K562 (cell line): ENCODE results near the gene B3GNT4. TPM values are rescaled to one million over a fixed set of nuclear protein-coding genes. Genes with fewer than 3 reads are reported as not detected.
A peak's percentile ranks its signal among the peaks of the same experiment; 100 is the strongest.

ENCODE experiments used
- ATAC-seq: fragments of 200-7000 bp; cut with Tn5 transposase; 3 replicates; pipeline ENCODE4 v1.9.1; 2020; ENCODE audit warnings: moderate library complexity
- BruUV-seq: library from RNA; stranded (reverse); fragments of 400-500 nt; replicated peaks from 2 replicates; lab custom pipeline; 2021; lab: Mats Ljungman, UMichigan
- CTCF ChIA-PET: fragments of 300-600 bp; formaldehyde crosslinking; extraction: SDS; loops from one replicate; lab custom pipeline; 2021; ENCODE audit warnings: low intra/inter-chr PET ratio; lab: Yijun Ruan, JAX
- POLR2A ChIA-PET: fragments of 300-600, 350-650 bp; sonication (Branson Sonifier 250); formaldehyde crosslinking; extraction: SDS; loops from one replicate; lab custom pipeline; 2021; ENCODE audit warnings: antibody characterized with exemption, inconsistent platforms; lab: Yijun Ruan, JAX
- DNase-seq, 4 experiments: peaks; one replicate each; pipeline versions ENCODE4 v3.0.0 to v3.0.0-alpha.2; 2011 to 2018; ENCODE audit warnings: low spot score in 3 of 4, mixed read lengths in 3 of 4; ENCODE audit errors: extremely low read depth in 1 of 4
- FAIRE-seq: peaks from 2 replicates; lab custom pipeline; 2011; peaks lifted over from hg19 to GRCh38; lab: Jason Lieb, UNC
- H2AFZ ChIP-seq: 2 replicates; pipeline ENCODE4 v1.6.0; 2011; ENCODE audit warnings: low read depth, low read length, control low read depth, inconsistent platforms
- H3K27ac ChIP-seq: fragments of 200-600 bp; 3 replicates; pipeline ENCODE4 v1.8.0; 2011; ENCODE audit warnings: low read depth, mild to moderate bottlenecking, control low read depth, inconsistent platforms, low read length, moderate library complexity, mixed read lengths; ENCODE audit errors: extremely low read depth
- H3K27me3 ChIP-seq, 2 experiments: fragments of 300-600 bp in 1 of 2; 2 replicates in 1 of 2; 3 replicates in 1 of 2; pipeline versions ENCODE4 v1.6.0 to v1.8.0; 2011; ENCODE audit warnings: inconsistent platforms in 2 of 2, low read length in 2 of 2, mild to moderate bottlenecking in 1 of 2, mixed read lengths in 1 of 2, moderate library complexity in 1 of 2; ENCODE audit not compliant: control insufficient read depth in 2 of 2, insufficient read depth in 2 of 2
- H3K36me3 ChIP-seq: fragments of 300-600 bp; 3 replicates; pipeline ENCODE4 v1.8.0; 2011; ENCODE audit warnings: mild to moderate bottlenecking, low read length, inconsistent platforms; ENCODE audit not compliant: control insufficient read depth, insufficient read depth
- H3K4me1 ChIP-seq, 2 experiments: fragments of 200-600 bp in 1 of 2; replicated peaks in 1 of 2; 2 replicates in 1 of 2; 3 replicates in 1 of 2; pipeline versions ENCODE4 v1.5.1 to v1.8.0; 2011; ENCODE audit warnings: inconsistent platforms in 2 of 2, low read length in 2 of 2, mild to moderate bottlenecking in 1 of 2, mixed read lengths in 1 of 2, moderate library complexity in 1 of 2; ENCODE audit not compliant: control insufficient read depth in 2 of 2, insufficient read depth in 2 of 2
- H3K4me2 ChIP-seq: 2 replicates; pipeline ENCODE4 v1.6.1; 2011; ENCODE audit warnings: low read length, control low read depth, inconsistent platforms, mixed read lengths; ENCODE audit not compliant: insufficient read depth
- H3K4me3 ChIP-seq: fragments of 200-600 bp; sonication (generic), shearing (Covaris generic); 2 replicates; pipeline ENCODE4 v1.5.1; 2016; ENCODE audit warnings: control low read depth, inconsistent platforms
- H3K79me2 ChIP-seq: fragments of 200-600 bp; 3 replicates; pipeline ENCODE4 v1.8.0; 2011; ENCODE audit warnings: low read length, inconsistent platforms; ENCODE audit not compliant: control insufficient read depth, insufficient read depth
- H3K9ac ChIP-seq, 2 experiments: 2 replicates each; pipeline versions ENCODE4 v1.6.0 to v1.6.1; 2011; ENCODE audit warnings: low read depth in 2 of 2, low read length in 2 of 2, control low read depth in 1 of 2, inconsistent platforms in 1 of 2, mild to moderate bottlenecking in 1 of 2, mixed read lengths in 1 of 2; ENCODE audit not compliant: insufficient read depth in 1 of 2
- H3K9me1 ChIP-seq: one replicate; pipeline ENCODE4 v1.6.0; 2011; ENCODE audit warnings: inconsistent platforms, mild to moderate bottlenecking, low read length, moderate library complexity; ENCODE audit not compliant: control insufficient read depth, insufficient read depth
- H3K9me3 ChIP-seq: replicated peaks from 2 replicates; pipeline ENCODE4 v1.5.1; 2011; ENCODE audit warnings: low read depth, low read length, inconsistent platforms; ENCODE audit not compliant: control insufficient read depth, insufficient read depth
- H4K20me1 ChIP-seq: replicated peaks from 2 replicates; pipeline ENCODE4 v1.6.1; 2011; ENCODE audit warnings: low read length, inconsistent platforms, mixed read lengths; ENCODE audit not compliant: control insufficient read depth, insufficient read depth
- BRD4 ChIP-seq: fragments of 200-600 bp; sonication (generic); IDR thresholded peaks from 2 replicates; pipeline ENCODE4 v1.6.1; 2017; ENCODE audit warnings: inconsistent platforms
- JUN ChIP-seq, 2 experiments: sonication (generic) in 1 of 2; formaldehyde crosslinking in 1 of 2; IDR thresholded peaks; 2 replicates each; pipeline versions ENCODE4 v1.6.1 to v1.8.0; 2012 to 2022; ENCODE audit warnings: borderline replicate concordance in 2 of 2, mild to moderate bottlenecking in 2 of 2, improper control_type of control experiment in 1 of 2, low read depth in 1 of 2, low read length in 1 of 2, missing genetic modification reagents in 1 of 2
- PCBP1 ChIP-seq: fragments of 200-400 bp; formaldehyde crosslinking; IDR thresholded peaks from 2 replicates; pipeline ENCODE4 v1.6.1; 2018; ENCODE audit warnings: mild to moderate bottlenecking, low read depth, low read length; ENCODE audit not compliant: poor library complexity, severe bottlenecking
- SRF ChIP-seq, 2 experiments: fragments of 250-450, 450-650 bp in 1 of 2; sonication (Bioruptor Pico) in 1 of 2; sonication (generic) in 1 of 2; formaldehyde crosslinking; IDR thresholded peaks; 2 replicates each; pipeline versions ENCODE4 v1.5.0 to v1.5.1; 2020 to 2022; ENCODE audit warnings: mild to moderate bottlenecking in 1 of 2, missing genetic modification reagents in 1 of 2
- TAF9B ChIP-seq: fragments of 450-650 bp; IDR thresholded peaks from 2 replicates; pipeline ENCODE4 v1.6.1; 2018; ENCODE audit warnings: mild to moderate bottlenecking; ENCODE audit not compliant: partially characterized antibody
- ZBTB2 ChIP-seq: fragments of 450-650 bp; IDR thresholded peaks from 2 replicates; pipeline ENCODE4 v1.6.1; 2016; ENCODE audit warnings: antibody characterized with exemption
- ZNF24 ChIP-seq: fragments of 450-650 bp; IDR thresholded peaks from 2 replicates; pipeline ENCODE4 v1.6.1; 2016
- ZNF449 ChIP-seq: fragments of 250-450 bp; sonication (Bioruptor Pico); IDR thresholded peaks from 2 replicates; pipeline ENCODE4 v1.8.0; 2022; ENCODE audit warnings: moderate library complexity, mild to moderate bottlenecking, inconsistent platforms
- WGBS: fragments of 100-300 bp; shearing (Covaris generic); methylation state at CpG from one replicate; pipeline ENCODE4 v1.1.6; 2016; ENCODE audit warnings: low coverage, mixed read lengths; ENCODE audit not compliant: insufficient coverage; ENCODE audit errors: missing lambda C conversion rate; 5-methylcytosine and 5-hydroxymethylcytosine counted together
- in situ Hi-C: fragments of 300-500 bp; cut with MboI; formaldehyde crosslinking; loops from 4 replicates; pipeline ENCODE4 v1.15.0; 2018; ENCODE audit warnings: inconsistent platforms, mixed read lengths
- intact Hi-C: fragments of 100-400 bp; cut with micrococcal nuclease; formaldehyde crosslinking; loops from 2 replicates; pipeline ENCODE4 v1.14.2; 2022
- polyA plus RNA-seq, 8 experiments: library from polyadenylated mRNA; depleted of rRNA in 4 of 8; stranded (reverse) in 5 of 8; unstranded in 3 of 8; fragments of >200 nt; fragmentation: Nextera tagmentation in 2 of 8; fragmentation: Illumina TruSeq in 1 of 8; extraction: Ambion mirVana in 2 of 8; extraction: Trizol in 1 of 8; gene quantifications; 2 replicates each; pipeline versions ENCODE4 v1.2.1 to v1.2.3, GENCODE V29; 2011 to 2014; ENCODE audit warnings: inconsistent platforms in 1 of 8, missing spikeins in 1 of 8
- total RNA-seq, 7 experiments: library from RNA; depleted of rRNA in 6 of 7; stranded (reverse); fragments of >200 nt in 6 of 7; fragmentation: Illumina TruSeq in 2 of 7; extraction: Trizol in 2 of 7; gene quantifications; 2 replicates each; pipeline versions ENCODE4 v1.2.1 to v1.2.3, GENCODE V29; 2011 to 2021; ENCODE audit warnings: low replicate concordance in 1 of 7
- TF ChIP-seq, protein P1 (sequence below): fragments of 250-450 bp; sonication (Bioruptor Pico); IDR thresholded peaks from 2 replicates; pipeline ENCODE4 v1.8.0; 2021; ENCODE audit warnings: moderate library complexity, mild to moderate bottlenecking, inconsistent platforms

The B3GNT4 gene
- total and polyA plus RNA-seq, 9 of the 15 experiments (the other 6 are each of a cell fraction or from before 2014, with no cell fraction given), result 0.17 to 3.2 (median 1.3) TPM

DNA sequence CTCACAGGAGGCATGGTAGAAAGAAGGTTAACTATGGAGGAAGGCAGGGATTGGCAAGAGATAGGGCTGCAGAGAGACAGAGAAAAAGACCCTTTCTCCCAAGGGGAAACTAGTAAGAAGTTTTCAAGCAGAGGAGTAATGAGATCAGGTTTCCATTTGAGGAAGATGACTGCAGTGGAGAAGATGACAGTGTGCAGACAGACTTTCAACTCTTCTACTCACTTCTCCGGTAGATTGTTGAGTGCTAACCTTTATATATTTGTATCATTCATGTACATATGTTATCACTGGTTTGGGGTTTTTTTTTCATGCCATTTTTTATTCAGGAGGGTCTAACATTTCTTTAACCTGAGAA is 5.9 kb upstream of the B3GNT4 start:
- Histone ChIP-seq H3K27ac (peak overlapping the region; percentile 93), H4K20me1 (no peaks in the 10 kb centered on the region), H3K4me3 (peak overlapping the region; percentile 38), H3K4me2 (peak overlapping the region; percentile 93), H3K4me1 (peaks cover 18 to 34% of the 10 kb centered on the region in 2 experiments), H3K36me3 (no peaks in the 10 kb centered on the region), H3K27me3 (no peaks in the 10 kb centered on the region), H3K79me2 (no peaks in the 10 kb centered on the region), H3K9ac (peak overlapping the region; percentile 83 to 86), H3K9me1 (no peaks in the 10 kb centered on the region), H3K9me3 (peaks cover 14% of the 10 kb centered on the region), H2AFZ (peak overlapping the region; percentile 67)
- in situ Hi-C loops, result no loop called here
- ATAC-seq, result peak; percentile 32
- POLR2A ChIA-PET, result interaction anchor here (0.6 kb wide), 1 partner anchor 147 kb away, joined by 3 read pairs; no protein-coding TSS in a partner anchor
- 15% methylated on average over 1 of the region's 1 CpG for WGBS
- BruUV-seq, result no TSS peak
- intact Hi-C loops, result no loop called here
- no peak for FAIRE-seq
- CTCF ChIA-PET, result no interaction called here
- DNase-seq, result peak in 1 of 4 experiments; percentile 22
- no peak for TF ChIP-seq ZBTB2
- no peak for TF ChIP-seq ZNF24
- TF ChIP-seq PCBP1, result no peak
- no peak for TF ChIP-seq BRD4
- TF ChIP-seq ZNF449, result no peak
- TF ChIP-seq SRF (CRISPR knock-in tag; IDR thresholded peaks at IDR 0.05), result no peak
- TF ChIP-seq TAF9B, result no peak
- peak; percentile 66 for TF ChIP-seq JUN (IDR thresholded peaks at IDR 0.05; ENCODE audit: borderline replicate concordance, low read depth, low read length)
- no peak for TF ChIP-seq JUN (CRISPR knock-in tag; IDR thresholded peaks at IDR 0.05; ENCODE audit: borderline replicate concordance)
- TF ChIP-seq, protein P1, sequence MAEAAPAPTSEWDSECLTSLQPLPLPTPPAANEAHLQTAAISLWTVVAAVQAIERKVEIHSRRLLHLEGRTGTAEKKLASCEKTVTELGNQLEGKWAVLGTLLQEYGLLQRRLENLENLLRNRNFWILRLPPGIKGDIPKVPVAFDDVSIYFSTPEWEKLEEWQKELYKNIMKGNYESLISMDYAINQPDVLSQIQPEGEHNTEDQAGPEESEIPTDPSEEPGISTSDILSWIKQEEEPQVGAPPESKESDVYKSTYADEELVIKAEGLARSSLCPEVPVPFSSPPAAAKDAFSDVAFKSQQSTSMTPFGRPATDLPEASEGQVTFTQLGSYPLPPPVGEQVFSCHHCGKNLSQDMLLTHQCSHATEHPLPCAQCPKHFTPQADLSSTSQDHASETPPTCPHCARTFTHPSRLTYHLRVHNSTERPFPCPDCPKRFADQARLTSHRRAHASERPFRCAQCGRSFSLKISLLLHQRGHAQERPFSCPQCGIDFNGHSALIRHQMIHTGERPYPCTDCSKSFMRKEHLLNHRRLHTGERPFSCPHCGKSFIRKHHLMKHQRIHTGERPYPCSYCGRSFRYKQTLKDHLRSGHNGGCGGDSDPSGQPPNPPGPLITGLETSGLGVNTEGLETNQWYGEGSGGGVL, result no peak
